Type B pancreatic cell (in vitro differentiated cells): ENCODE results near the gene SLC6A3. TPM values are rescaled to one million over a fixed set of nuclear protein-coding genes. Genes with fewer than 3 reads are reported as not detected.

Experiments used
- DNase-seq: peaks from one replicate; pipeline ENCODE4 v3.0.0; 2021; ENCODE audit warnings: mixed read lengths; ENCODE audit not compliant: unreplicated experiment; ENCODE audit errors: extremely low spot score
- H3K27ac Mint-ChIP-seq: 2 replicates; pipeline ENCODE4 v1.8.0; 2021; ENCODE audit warnings: mild to moderate bottlenecking, mixed read lengths
- H3K27me3 Mint-ChIP-seq: 2 replicates; pipeline ENCODE4 v1.8.0; 2021; ENCODE audit warnings: mixed read lengths
- H3K36me3 Mint-ChIP-seq: 2 replicates; pipeline ENCODE4 v1.8.0; 2021; ENCODE audit warnings: mixed read lengths
- H3K4me1 Mint-ChIP-seq: one replicate; pipeline ENCODE4 v1.8.0; 2021; ENCODE audit warnings: mixed read lengths; ENCODE audit not compliant: unreplicated experiment
- H3K4me3 Mint-ChIP-seq: 2 replicates; pipeline ENCODE4 v1.8.0; 2021; ENCODE audit warnings: mild to moderate bottlenecking, mixed read lengths
- H3K9me3 Mint-ChIP-seq: 2 replicates; pipeline ENCODE4 v1.8.0; 2021; ENCODE audit warnings: mixed read lengths
- CTCF ChIP-seq: fragments of 200-600 bp; sonication (generic); conservative IDR thresholded peaks from 2 replicates; pipeline ENCODE4 v1.5.0; 2021; ENCODE audit warnings: antibody characterized with exemption, mild to moderate bottlenecking
- total RNA-seq: library from RNA; stranded (reverse); gene quantifications from 2 replicates; pipeline ENCODE4 v1.2.1, GENCODE V29; 2021; ENCODE audit warnings: low replicate concordance

SLC6A3 gene
- total RNA-seq, 1 donor from 2014 or later: 0.19 TPM

GRCh38 chr5:1380910-1381309 is 64.3 kb downstream of the SLC6A3 start:
- Mint-ChIP-seq H3K4me1 (peaks cover 14% of the 10 kb centered on the region), H3K4me3 (no peak overlapping the region), H3K9me3 (no peaks in the 10 kb centered on the region), H3K27me3 (peaks cover 62% of the 10 kb centered on the region), H3K36me3 (no peaks in the 10 kb centered on the region), H3K27ac (no peak overlapping the region)
- DNase-seq: no peak
- TF ChIP-seq CTCF: no peak

GRCh38 chr5:1380011-1380817 is 65.0 kb downstream of the SLC6A3 start:
- Mint-ChIP-seq H3K4me3 (peak overlapping the region; percentile 62), H3K27ac (no peak overlapping the region), H3K27me3 (peaks cover 63% of the 10 kb centered on the region), H3K9me3 (no peaks in the 10 kb centered on the region), H3K4me1 (peaks cover 8% of the 10 kb centered on the region), H3K36me3 (no peaks in the 10 kb centered on the region)
- peak; percentile 89 for TF ChIP-seq CTCF
- DNase-seq: no peak

- peaks cover 66% of the 10 kb centered on the region for H3K27me3 Mint-ChIP-seq
- no peaks in the 10 kb centered on the region for H3K36me3 Mint-ChIP-seq
- no peak for DNase-seq
- peaks cover 4% of the 10 kb centered on the region for H3K4me1 Mint-ChIP-seq
- H3K4me3 Mint-ChIP-seq: no peak overlapping the region
- TF ChIP-seq CTCF: no peak
- H3K9me3 Mint-ChIP-seq: no peaks in the 10 kb centered on the region
- H3K27ac Mint-ChIP-seq: no peak overlapping the region
Measured at GRCh38 chr5:1378866-1379659, 66.2 kb downstream of the SLC6A3 start.

- H3K27me3 Mint-ChIP-seq: peaks cover 68% of the 10 kb centered on the region
- TF ChIP-seq CTCF: no peak
- no peak for DNase-seq
- peaks cover 4% of the 10 kb centered on the region for H3K4me1 Mint-ChIP-seq
- no peaks in the 10 kb centered on the region for H3K9me3 Mint-ChIP-seq
- H3K27ac Mint-ChIP-seq: no peak overlapping the region
- H3K36me3 Mint-ChIP-seq: no peaks in the 10 kb centered on the region
- no peak overlapping the region for H3K4me3 Mint-ChIP-seq
Measured at GRCh38 chr5:1378096-1378495, 67.1 kb downstream of the SLC6A3 start.

- Mint-ChIP-seq H3K9me3 (no peaks in the 10 kb centered on the region), H3K27me3 (peaks cover 75% of the 10 kb centered on the region), H3K36me3 (no peaks in the 10 kb centered on the region), H3K4me3 (no peak overlapping the region), H3K27ac (no peak overlapping the region), H3K4me1 (peaks cover 4% of the 10 kb centered on the region)
- no peak for TF ChIP-seq CTCF
- DNase-seq: no peak
Measured at GRCh38 chr5:1376981-1377380, 68.3 kb downstream of the SLC6A3 start.
